ENCODE data around the gene PLAAT2.

DNA sequence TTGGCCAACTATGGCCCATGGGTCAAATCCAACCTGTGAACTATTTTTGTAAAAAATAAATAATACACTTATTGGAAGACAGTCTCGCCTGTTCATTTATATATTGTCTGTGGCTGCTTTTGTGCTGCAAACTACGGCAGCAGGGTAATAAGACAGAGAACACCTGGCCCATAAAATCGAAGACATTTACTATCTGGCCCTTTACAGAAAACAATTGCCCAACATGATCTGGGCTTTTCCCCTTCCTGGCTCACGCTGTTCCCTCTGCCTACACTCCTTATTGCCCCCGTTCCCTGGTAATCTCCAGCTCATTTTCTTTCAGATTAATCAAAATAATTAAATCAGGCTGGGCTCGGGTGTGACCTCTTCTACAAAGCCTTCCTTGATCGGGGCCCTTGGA lies 5.6 kb downstream of the PLAAT2 start:
- TF ChIP-seq POLR2AphosphoS5 (IDR thresholded peaks at IDR 0.05; ENCODE audit: low read depth, low read length) (no peak), ELF1 (IDR thresholded peaks at IDR 0.05) (no peak), RFX5 (IDR thresholded peaks at IDR 0.05; ENCODE audit: low read length) (no peak), GABPA (IDR thresholded peaks at IDR 0.05; ENCODE audit: low read depth) (no peak), EP300 (IDR thresholded peaks at IDR 0.05; ENCODE audit: borderline replicate concordance in 1 of 2, low read depth in 1 of 2, low read length in 1 of 2) (no peak), SIN3A (IDR thresholded peaks at IDR 0.05; ENCODE audit: borderline replicate concordance, low read depth, low read length) (no peak), TAF1 (IDR thresholded peaks at IDR 0.05; ENCODE audit: borderline replicate concordance, low read depth, low read length) (no peak), REST (IDR thresholded peaks at IDR 0.05; ENCODE audit: low read depth, low read length) (no peak), YY1 (IDR thresholded peaks at IDR 0.05; ENCODE audit: low read depth) (no peak), NRF1 (IDR thresholded peaks at IDR 0.05; ENCODE audit: low read depth, low read length) (no peak), USF2 (IDR thresholded peaks at IDR 0.05; ENCODE audit: borderline replicate concordance, low read depth, low read length) (no peak), RAD21 (IDR thresholded peaks at IDR 0.05; ENCODE audit: low read length) (no peak)
- TF ChIP-seq, protein P1, sequence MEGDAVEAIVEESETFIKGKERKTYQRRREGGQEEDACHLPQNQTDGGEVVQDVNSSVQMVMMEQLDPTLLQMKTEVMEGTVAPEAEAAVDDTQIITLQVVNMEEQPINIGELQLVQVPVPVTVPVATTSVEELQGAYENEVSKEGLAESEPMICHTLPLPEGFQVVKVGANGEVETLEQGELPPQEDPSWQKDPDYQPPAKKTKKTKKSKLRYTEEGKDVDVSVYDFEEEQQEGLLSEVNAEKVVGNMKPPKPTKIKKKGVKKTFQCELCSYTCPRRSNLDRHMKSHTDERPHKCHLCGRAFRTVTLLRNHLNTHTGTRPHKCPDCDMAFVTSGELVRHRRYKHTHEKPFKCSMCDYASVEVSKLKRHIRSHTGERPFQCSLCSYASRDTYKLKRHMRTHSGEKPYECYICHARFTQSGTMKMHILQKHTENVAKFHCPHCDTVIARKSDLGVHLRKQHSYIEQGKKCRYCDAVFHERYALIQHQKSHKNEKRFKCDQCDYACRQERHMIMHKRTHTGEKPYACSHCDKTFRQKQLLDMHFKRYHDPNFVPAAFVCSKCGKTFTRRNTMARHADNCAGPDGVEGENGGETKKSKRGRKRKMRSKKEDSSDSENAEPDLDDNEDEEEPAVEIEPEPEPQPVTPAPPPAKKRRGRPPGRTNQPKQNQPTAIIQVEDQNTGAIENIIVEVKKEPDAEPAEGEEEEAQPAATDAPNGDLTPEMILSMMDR (IDR thresholded peaks at IDR 0.05): no peak
- TF ChIP-seq, protein P2, sequence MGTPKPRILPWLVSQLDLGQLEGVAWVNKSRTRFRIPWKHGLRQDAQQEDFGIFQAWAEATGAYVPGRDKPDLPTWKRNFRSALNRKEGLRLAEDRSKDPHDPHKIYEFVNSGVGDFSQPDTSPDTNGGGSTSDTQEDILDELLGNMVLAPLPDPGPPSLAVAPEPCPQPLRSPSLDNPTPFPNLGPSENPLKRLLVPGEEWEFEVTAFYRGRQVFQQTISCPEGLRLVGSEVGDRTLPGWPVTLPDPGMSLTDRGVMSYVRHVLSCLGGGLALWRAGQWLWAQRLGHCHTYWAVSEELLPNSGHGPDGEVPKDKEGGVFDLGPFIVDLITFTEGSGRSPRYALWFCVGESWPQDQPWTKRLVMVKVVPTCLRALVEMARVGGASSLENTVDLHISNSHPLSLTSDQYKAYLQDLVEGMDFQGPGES (IDR thresholded peaks at IDR 0.05; ENCODE audit: low read depth, low read length): no peak
